Measurements from ENCODE around the gene MCOLN3.

GRCh38 chr1:85047472-85048295 lies 616 bp downstream of the MCOLN3 start:
- no peak for TF ChIP-seq CTCF (conservative IDR thresholded peaks at IDR 0.05)
- TF ChIP-seq EZH2 (IDR thresholded peaks at IDR 0.05; ENCODE audit: low read depth): no peak

Data from PC-9 (cell line).